Measurements from ENCODE around the gene RGS8.

RGS8 gene

GRCh38 chr1:182662956-182663355 is 21.4 kb downstream of the RGS8 start:
- ChIA-PET CTCF (interaction anchor here (1.0 kb wide), 1 partner anchor 122 kb away, joined by 3 read pairs; no protein-coding TSS in a partner anchor), POLR2A (no interaction called here)
- no peak for DNase-seq (ENCODE audit: low read depth, low spot score)
- no peak for TF ChIP-seq CTCF (IDR thresholded peaks at IDR 0.05; ENCODE audit: insufficient read depth, low read length, missing control alignments)
- H3K4me3 ChIP-seq (ENCODE audit: low read depth, low read length), result no peak overlapping the region

GRCh38 chr1:182662121-182662890 is 22.1 kb downstream of the RGS8 start:
- ChIA-PET CTCF (interaction anchor here (0.9 to 1.0 kb wide), 2 partner anchors 67 to 122 kb away, joined by 3 read pairs; no protein-coding TSS in a partner anchor), POLR2A (no interaction called here)
- TF ChIP-seq CTCF (IDR thresholded peaks at IDR 0.05; ENCODE audit: insufficient read depth, low read length, missing control alignments), result no peak

GRCh38 chr1:182658055-182658454 is 26.3 kb downstream of the RGS8 start:
- POLR2A ChIA-PET, result no interaction called here

More at GRCh38 chr1:182662121-182662890, 22.1 kb downstream of the RGS8 start:
- no peak overlapping the region for H3K4me3 ChIP-seq (ENCODE audit: low read depth, low read length)
- no peak for DNase-seq (ENCODE audit: low read depth, low spot score)

GRCh38 chr1:182656842-182657397 is 27.5 kb downstream of the RGS8 start:
- no peak for TF ChIP-seq CTCF (IDR thresholded peaks at IDR 0.05; ENCODE audit: insufficient read depth, low read length, missing control alignments)
- CTCF ChIA-PET, result no interaction called here
- H3K4me3 ChIP-seq (ENCODE audit: low read depth, low read length), result no peak overlapping the region
- POLR2A ChIA-PET, result no interaction called here
- DNase-seq (ENCODE audit: low read depth, low spot score), result no peak

More at GRCh38 chr1:182658055-182658454, 26.3 kb downstream of the RGS8 start:
- no peak for TF ChIP-seq CTCF (IDR thresholded peaks at IDR 0.05; ENCODE audit: insufficient read depth, low read length, missing control alignments)
- no peak overlapping the region for H3K4me3 ChIP-seq (ENCODE audit: low read depth, low read length)
- no peak for DNase-seq (ENCODE audit: low read depth, low spot score)
- CTCF ChIA-PET, result interaction anchor here (1.4 kb wide), 1 partner anchor 63 kb away, joined by 3 read pairs; no protein-coding TSS in a partner anchor

- POLR2A ChIA-PET, result no interaction called here
- no peak for TF ChIP-seq CTCF (IDR thresholded peaks at IDR 0.05; ENCODE audit: insufficient read depth, low read length, missing control alignments)
- H3K4me3 ChIP-seq (ENCODE audit: low read depth, low read length), result no peak overlapping the region
- no peak for DNase-seq (ENCODE audit: low read depth, low spot score)
- CTCF ChIA-PET, result no interaction called here
Measured at GRCh38 chr1:182653986-182654385, 30.4 kb downstream of the RGS8 start.

GRCh38 chr1:182652933-182653332 is 31.5 kb downstream of the RGS8 start:
- CTCF ChIA-PET, result no interaction called here
- no peak overlapping the region for H3K4me3 ChIP-seq (ENCODE audit: low read depth, low read length)
- no peak for TF ChIP-seq CTCF (IDR thresholded peaks at IDR 0.05; ENCODE audit: insufficient read depth, low read length, missing control alignments)
- DNase-seq (ENCODE audit: low read depth, low spot score), result no peak
- POLR2A ChIA-PET, result no interaction called here
